GM18511 (cell line): ENCODE results near the gene MLF2.

Experiments used
- ATAC-seq: cut with Tn5 transposase; IDR thresholded peaks from one replicate; pipeline ENCODE4 v1.9.1; 2021; ENCODE audit warnings: mild to moderate bottlenecking, moderate library complexity; ENCODE audit not compliant: unreplicated experiment

MLF2 gene

DNA sequence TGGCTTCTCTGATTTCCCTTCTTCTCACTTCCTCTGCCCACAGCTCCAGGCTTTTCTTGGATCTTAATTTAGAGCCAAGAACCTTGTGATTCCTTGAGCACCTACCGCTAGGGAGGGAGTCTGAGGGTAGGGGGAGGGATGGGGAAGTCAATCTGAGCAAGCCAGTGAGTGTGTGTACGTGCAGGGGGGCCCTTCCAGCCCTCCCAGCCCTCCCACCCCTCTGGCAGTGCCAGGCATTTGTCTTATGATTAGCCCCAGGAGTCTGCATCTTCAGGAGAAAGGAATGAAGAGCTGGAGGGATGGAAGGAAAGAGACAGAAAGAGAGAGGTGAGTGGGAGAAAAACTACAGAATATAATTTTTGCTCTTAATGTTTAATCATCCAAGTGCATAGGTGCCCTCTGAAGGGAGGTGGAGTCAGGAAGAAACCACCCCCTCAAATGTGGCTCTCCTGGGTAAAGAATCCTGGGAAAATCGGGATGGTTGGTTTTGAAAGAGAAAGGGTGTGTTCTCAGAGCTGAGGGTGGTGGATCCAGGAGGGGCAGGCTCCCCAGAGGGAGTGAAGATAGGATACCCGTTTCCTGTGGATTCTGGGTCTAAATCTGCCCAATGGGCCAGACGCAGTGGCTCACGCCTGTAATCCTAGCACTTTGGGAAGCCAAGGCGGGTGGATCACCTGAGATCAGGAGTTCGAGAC, 54.4 kb downstream of the MLF2 start:
- no peak for ATAC-seq
